GM12873 (cell line): Measurements from ENCODE around the gene OTOA.

Experiments
- CTCF ChIP-seq: IDR thresholded peaks from 2 replicates; pipeline ENCODE4 v1.5.1; 2012; ENCODE audit warnings: low read depth, mild to moderate bottlenecking, moderate library complexity, low read length, control low read depth; ENCODE audit not compliant: insufficient read depth; ENCODE audit errors: missing control alignments

Gene OTOA

GRCh38 chr16:21663889-21664647, at the start of gene OTOA:
TSS of gene OTOA (plus strand) at chr16:21663968. CDS start at chr16:21678515, 14,547 bp downstream.
- TF ChIP-seq CTCF, result no peak

GRCh38 chr16:21614896-21615295, 48.9 kb upstream of the OTOA start:
- TF ChIP-seq CTCF, result peak; percentile 36

- TF ChIP-seq CTCF, result no peak
These were observed 46.2 kb upstream of the OTOA start for GRCh38 chr16:21617607-21618006.

- TF ChIP-seq CTCF, result no peak
These were observed 45.5 kb upstream of the OTOA start for GRCh38 chr16:21618281-21618680.

GRCh38 chr16:21619765-21620425, 43.9 kb upstream of the OTOA start:
- no peak for TF ChIP-seq CTCF

GRCh38 chr16:21620592-21620991, 43.2 kb upstream of the OTOA start:
- no peak for TF ChIP-seq CTCF

GRCh38 chr16:21622545-21622944, 41.2 kb upstream of the OTOA start:
- no peak for TF ChIP-seq CTCF
